ENCODE results near the gene ANOS1.
A peak's percentile ranks its signal among the peaks of the same experiment; 100 is the strongest.

Gene ANOS1

DNA sequence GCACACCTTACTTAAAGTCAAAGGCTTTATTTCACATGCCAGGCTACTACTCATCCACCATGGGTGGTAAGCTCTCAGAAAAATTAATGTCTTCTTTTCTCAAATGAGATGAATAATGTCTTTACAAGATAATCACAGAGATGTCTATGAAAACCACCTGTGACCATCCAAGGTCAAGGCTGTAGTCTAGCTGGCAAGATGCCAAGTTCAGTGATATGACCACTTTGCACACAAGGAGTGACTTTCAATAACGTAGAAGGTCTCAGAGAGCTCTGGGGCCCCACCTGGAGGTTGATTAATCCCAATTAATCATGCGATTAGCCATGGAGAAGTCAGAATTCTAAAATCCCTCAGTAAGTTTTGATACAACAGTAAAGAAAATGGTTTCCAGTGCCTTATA lies 20.5 kb downstream of the ANOS1 start:
- no peak for DNase-seq

DNA sequence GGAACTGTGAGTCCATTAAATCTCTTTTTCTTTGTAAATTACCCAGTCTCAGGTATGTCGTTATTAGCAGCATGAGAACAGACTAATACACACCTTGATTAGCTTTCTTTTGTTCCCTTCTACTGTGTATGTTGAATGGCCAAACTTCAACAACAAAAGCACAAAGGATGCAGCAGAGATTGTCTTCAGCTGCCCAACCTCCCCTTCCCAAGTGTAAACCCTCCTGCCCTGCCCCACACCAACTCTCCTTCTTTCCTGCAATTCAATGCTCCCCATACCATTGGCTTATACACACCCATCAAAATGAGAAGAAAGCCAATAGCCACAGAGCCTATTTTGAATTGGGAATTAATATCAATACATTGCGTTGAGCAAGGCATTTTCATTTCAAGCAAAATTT lies 27.8 kb downstream of the ANOS1 start:
- no peak for DNase-seq

DNA sequence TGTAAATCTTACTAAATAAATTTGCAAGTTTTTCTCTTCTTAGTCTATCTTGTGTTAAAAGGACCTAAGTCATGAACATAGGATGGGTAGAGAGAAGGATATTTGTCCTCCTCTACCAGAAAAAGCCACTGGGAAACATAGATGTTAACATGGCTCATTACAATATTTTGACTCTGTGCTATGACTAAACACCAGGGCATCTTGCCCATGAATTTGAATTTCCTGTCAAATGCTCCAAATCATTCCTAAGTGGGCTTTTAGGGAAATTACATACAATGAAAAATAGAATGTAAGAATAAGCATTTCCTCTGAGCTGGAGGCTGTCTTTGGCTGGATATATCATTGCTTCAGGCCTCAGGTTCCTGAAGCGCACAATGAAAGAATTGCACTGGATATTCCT lies 39.1 kb downstream of the ANOS1 start:
- DNase-seq, result no peak

DNA sequence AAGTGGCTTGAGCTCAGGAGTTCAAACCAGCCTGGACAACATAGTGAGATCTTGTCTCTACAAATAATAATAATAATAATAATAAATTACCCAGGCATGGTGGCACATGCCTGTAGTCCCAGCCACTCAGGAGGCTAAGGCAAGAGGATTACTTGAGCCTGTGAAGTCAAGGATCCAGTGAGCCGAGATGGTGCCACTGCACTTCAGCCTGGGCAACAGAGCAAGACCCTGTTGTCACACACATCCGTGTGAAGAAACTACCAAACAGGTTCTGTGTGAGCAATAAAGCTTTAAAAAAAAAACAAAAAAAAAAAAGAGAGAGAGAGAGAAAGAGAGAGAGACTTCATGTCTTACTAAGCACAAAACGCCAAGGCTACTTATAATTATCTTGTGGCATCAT lies 42.5 kb downstream of the ANOS1 start:
- DNase-seq, result no peak

DNA sequence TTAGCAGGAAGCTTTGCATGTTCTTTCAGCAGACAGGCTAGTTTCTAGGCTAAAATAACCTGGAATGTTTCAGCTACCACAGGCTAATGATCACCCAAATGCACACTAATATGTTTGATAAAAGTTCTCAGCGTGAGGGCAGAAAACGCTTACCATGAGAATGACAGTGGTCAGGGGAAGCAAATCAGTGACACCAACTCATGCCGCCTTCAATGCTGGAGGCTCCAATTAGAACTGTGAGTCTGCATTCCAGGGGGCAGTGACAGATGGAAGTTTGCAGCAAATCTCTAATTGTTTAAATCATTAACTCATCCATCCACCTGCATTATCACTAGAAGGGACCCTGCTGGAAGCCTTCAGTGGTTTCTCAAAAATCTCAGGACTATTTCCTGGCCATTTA lies 43.2 kb downstream of the ANOS1 start:
- DNase-seq, result no peak

DNA sequence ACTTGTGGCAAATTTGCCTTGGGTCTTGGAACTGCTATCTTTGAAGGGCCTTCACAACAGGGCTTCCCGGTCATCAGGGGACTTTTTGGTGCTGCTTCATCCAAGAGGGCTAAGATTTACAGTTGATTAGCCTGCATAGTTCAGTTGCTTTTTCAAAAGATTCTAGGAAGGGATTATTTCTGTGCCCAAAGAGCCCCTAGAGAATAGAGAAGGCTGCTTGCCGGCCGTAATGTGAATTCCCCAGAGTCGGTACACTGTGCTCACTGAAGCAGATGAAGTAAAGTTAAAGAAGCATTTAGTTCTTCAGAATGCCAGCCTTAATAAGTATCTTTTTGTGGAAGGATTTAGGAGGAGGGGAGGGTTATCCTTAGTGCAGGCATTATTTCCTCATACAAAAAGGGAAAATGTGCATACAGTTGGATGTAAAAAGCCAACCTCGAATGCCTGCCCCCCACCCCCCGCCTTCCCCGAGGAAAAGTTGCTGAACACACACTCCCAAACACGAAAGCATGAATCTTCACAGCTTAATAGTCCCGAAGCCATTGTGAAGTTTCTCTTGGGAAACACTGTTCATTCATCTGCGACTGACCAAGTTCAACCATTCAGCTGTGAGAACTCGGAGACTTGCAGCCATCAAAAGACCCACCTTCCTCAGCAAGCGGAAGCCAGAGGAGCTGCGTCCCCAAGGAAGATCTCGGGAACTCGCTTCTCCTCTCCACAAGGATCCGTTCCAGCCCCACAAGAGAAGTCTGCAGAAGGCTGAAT lies 47.6 kb downstream of the ANOS1 start:
- no peak for DNase-seq

DNA sequence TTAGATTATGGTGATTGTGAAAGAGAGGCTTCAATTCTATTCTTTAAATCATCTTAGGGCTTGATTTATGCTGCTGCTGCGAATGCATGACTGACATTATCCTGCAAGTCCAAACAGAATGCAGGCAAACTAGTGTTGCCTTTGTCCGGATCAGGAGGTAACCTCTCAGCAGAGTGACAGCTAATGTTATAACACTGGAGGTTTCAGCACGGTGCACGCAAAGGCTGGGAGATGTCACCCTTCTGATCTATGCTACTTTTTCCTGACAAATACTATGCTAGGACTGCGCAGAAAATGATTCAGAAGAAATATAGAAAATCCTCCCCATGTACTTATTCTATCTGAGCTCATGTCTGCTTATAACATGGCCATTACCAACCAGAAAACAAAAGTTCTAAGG lies 48.2 kb downstream of the ANOS1 start:
- no peak for DNase-seq

DNA sequence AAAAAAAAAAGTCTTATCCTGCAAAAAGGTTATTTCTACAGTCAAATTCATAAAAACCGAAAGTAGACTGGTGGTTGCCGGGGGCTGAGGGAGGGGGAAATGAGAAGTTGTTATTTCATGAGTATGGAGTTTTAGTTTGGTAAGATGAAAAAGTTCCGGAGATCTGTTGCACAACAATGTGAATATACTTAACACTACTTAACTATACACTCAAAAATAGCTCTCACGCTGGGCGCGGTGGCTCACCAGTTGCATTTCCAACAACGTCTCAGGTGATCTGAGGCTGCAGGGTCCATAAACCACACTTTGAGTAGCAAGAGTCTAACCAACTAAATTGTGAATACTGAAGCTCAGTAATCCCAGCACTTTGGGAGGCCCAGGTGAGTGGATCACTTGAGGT lies 52.4 kb downstream of the ANOS1 start:
- no peak for DNase-seq

DNA sequence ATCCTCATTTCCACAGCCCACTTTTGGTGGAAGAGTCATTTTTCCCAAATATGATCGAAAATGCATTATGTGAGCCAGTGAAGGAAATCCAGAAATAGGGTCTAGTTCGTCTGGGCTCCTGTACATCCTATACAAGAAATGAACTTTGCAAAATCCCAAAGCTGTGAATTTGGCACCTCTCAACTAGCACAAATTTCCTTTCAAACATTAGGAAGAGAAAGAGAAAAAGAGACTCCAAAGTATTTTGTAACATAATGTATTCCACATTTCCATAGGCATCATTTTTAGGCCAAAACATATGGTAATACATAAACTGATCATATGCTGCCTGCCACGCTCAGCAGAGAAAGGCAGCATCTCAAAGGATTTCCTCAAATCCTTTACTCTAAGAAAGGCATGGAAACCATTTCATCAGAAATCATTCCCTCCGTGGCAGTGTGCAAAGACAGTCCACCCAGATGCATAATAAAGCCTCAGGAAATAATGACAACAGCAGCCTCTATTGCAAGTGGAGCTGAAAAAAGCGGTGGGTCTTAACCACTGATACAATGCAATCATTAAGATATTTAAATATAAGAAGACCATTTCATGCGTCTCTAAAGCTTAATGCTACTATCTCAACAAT lies 56.8 kb downstream of the ANOS1 start:
- DNase-seq, result no peak

DNA sequence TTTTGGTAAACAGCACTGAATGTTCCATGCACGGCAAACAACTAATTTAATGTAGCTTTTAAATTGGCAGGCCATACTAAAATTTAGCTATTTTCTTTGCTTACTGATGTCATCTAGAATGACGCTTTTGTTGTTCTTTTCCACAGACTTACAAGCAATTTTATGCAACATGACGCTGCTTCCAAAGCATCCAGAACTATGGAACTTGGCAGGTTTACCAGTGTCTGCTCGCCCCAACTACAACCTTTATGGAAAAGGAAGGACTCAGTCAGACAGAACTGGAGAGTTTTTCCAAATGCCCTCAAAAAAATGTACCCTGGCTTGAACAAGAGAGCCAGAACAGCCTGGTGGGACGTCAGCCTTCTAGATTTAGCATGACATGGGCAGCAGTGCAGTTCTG lies 58.7 kb downstream of the ANOS1 start:
- DNase-seq, result no peak

DNA sequence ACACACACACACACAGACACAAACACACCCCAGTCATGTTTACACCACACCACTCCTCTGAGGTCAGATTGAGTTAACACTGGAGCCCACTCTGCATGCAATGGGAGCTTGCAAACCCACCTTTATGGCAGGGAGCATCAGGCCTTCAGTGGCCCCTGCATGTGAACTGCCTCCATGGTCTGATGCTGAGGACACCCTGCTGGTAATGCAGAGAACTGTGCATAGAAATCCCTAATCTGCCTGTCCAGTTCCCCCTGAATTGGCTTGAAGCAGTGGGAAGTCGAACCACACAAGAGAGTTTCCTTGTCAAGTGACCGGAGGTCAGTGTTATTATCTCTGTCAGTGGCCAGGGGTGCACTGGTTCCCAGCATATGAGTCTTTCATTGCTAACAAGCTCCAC lies 59.8 kb downstream of the ANOS1 start:
- DNase-seq, result no peak

DNA sequence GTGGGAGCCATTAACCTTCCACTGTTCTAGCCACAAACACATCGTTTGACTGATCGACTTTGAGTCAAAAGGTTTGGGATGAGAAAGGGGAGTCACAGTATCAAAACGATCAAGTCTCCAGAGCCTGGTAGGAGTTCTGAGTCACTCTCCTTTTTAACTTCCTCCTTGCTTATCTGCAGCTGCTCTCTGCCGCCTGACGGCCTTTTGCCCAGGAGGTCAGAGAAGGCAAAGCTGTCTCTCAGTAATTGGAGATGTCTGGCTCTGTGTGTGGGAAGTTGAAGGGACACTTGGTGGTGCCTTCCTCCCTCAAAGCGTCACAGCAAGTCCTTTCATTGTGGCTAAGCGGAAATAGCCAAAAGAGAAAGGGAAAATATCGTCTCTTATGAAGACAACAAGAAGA lies 63.1 kb downstream of the ANOS1 start:
- peak; percentile 90 for DNase-seq

DNA sequence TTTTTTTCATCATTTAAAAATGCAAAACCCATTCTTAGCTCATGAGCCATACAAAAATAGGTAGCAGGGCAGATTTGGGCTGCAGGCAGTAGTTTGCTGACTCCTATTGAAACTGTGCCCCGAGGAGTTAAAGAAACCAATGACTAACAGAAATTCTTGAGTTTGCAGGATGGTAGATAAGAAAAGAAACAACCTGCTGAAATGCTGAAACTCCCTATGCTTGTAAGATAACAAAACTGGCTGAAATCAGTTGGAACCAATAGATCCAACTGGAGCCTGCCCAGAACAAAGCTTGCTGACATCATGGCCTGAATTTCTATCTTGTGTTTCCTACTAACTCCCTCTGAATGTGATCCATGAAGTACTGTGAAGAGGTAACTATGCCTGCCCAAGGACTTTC lies 68.6 kb downstream of the ANOS1 start:
- no peak for DNase-seq

DNA sequence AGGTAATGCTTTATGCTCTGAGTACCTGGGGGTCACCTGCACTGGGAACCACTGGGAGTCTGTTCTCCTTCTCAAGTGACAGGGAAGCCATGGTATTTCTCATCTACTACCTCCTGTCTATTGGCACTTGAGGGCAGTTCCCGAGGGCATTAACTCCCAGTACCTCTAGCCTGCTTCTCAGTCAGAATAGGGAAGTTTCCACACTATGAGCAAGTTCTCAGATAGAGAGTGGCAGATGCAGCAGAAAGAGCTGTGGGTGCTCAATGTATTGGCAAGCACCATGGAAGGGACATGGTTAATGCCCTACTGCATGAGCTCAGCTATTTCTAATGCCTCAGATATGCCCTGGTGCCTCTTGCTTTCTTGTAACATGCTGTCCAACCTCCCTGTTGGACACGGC lies 74.1 kb downstream of the ANOS1 start:
- DNase-seq, result no peak

DNA sequence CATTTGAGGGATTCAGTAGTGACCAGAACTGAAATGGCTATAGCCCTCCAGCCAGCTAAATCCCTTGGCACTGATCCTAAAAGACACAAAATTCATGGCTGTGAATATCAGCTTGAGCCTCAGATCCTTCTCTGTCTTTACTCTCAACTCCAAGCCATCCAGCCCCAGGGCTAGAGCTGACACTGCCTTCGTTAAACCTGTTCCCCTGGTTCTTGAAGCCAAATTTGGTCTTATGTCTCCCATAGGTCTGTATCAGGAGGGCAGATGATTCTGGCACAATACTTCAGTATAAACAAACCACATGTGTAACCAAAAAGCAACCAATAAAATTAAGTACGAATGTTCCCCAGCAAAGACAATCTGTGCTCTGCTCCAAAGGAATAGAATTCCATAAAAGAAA lies 78.0 kb downstream of the ANOS1 start:
- peak; percentile 62 for DNase-seq

DNA sequence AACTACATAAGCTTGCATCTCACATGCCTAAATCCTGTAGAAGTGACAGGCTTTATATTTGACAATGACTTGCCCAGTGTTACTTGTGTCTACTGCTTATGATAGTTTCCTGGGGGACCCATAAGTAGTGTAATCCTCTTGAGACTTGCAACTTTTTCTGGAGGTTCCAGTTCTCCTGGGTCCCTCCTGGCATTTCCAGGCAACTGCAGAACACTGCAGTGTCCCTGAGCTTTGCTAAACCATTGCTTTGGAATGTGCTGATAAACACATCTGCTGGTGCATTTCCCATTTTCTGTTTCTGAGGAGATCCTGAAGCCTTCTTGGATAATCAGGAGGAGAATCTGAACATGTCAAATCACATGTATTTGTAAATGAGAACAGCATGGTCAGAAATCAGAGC lies 82.0 kb downstream of the ANOS1 start:
- no peak for DNase-seq

DNA sequence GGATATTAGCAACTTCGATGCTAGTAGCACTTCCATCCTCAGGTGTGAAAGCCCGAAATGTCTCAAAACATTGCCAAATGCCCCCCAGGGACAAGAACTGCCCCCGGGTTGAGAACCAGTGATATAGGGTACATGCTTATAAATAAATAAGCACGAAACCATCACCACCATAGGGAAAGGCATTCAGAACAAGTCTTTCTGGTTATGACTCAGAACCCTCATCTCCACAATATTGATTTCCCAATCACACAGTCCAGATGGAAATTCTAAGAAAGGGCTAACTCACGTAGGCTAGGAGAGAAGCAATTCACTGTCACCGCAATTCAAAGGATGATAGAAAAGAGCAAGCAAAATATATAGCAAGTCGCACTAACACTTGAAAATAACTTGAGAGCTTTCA lies 84.8 kb downstream of the ANOS1 start:
- DNase-seq, result no peak

DNA sequence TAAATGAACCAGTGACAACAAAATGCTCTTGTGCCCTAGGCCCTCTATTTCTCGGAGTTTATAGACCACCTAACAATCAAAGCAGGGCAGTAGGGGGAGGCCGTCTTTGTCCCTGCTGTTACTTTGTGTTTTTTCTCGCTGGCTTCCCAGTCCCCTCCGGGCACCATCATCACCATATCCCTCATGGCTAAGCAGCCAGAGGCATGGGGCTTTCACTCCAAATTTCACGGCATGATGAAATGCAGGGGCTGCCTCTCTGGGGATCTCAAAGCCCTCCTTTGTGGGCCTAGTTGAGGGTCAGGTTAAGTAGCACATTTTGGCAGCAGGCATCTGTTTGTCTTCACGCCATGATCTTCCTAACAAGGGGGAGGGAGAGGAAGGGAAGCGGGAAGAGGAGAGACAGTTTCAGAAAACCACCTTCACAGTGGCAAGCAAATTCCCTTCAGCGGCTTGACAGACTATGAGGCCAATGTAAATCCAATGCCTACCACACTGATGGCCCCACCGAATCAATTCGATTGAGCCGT lies 91.9 kb downstream of the ANOS1 start:
- DNase-seq, result no peak

DNA sequence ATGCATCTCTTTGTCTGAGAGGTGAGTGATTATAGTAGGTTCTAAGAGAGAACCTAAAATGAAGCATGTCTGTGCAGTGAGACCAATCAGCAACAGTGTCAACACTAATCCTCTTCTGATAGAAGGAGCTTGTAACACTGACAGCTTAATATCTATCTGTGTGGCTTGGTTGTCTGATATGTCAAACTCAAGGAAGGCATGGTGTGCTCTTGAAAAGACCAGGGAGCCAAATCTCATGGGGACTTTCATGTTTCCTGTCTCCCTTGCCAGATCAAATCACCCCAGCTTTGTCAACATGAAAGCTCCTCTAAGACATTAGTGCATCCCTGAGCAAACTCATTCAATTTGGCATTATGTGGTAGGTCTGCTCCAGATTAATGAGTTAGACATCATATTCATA lies 95.4 kb downstream of the ANOS1 start:
- DNase-seq, result no peak

DNA sequence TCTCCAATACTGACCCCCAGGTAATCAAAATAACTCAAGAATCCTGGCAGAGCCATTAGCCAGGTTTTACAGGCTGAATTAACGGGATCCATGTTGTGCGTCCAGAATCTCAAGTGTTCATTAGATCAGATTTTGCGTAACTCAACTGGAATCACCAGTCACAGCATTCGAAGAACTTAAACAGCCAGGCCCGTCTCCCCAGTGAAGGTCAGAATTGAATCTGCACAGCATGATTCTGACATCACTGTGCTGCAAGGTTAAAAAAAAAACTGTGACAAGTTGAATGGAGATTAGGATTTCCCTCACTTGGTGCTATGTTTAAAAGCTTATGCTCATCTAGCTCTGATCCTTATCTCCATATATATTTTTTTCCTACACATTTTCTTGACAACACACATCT lies 96.1 kb downstream of the ANOS1 start:
- DNase-seq, result no peak

DNA sequence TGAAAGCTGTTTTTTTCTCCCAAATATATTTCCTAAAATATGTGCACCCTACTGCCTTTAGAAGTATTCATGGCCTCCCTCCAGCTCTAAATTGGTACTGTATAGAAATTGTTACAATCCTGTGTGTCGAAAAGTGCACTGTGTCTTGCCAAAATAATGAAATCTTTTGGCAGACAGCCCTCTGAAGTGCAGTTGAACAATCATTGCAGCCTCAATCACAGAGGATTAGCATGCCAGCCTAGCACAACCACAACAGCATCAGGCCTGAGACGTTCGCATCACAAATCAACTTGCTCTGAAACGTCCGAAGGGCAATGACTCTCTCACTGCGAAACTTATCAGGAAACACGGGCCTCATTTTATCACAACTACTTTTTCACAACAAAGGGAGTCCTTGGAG lies 99.0 kb downstream of the ANOS1 start:
- DNase-seq, result no peak

DNA sequence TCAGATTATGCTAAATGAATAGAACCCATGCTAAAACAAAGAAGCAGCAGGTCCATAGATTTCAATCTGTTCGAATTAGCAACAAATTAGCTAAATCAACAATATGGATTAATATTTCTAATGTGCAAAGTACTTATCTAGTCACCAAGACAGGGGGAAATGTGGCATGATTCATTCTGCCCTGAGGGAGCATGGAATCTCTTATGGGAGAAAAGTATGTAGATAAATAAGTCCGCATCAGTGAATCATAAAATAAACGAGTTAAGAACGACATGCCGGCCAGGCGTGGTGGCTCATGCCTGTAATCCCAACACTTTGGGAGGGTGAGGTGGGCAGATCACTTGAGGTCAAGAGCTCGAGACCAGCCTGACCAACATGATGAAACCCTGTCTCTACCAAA lies 102.1 kb downstream of the ANOS1 start:
- DNase-seq, result no peak

DNA sequence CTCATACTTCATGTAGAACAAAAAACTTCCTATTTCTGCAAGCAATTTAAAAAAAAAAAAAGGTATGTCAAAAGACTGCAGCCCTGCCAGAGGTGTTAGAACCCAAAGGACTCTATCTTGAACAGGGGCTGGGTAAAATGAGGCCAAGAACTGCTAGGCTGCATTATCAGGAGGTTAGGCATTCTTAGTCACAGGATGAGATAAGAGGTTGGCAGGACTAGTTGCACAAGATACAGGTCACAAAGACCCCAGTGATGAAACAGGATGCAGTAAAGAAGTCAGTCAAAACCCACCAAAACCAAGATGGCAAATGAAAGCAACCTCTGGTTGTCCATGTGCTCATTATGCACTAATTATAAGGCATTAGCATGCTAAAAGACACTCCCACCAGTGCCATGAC lies 104.1 kb downstream of the ANOS1 start:
- no peak for DNase-seq

DNA sequence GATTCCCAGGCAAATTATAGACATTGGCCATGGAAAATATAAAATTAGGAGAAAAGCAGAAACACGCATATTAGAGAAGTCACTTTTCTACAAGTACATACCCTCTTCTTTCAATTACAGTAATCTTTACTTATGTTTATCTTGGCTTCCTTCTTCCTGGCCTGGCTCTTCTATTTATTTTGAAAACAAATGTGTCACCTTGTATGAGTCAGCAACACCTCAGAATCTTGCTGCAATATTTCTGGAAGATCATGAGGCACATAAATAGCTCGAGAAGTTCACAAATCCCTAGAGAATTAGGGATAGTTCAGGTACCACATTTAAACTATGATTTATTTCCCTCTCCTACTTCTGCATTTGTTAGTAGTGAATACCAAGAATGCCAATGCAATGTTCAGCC lies 124.6 kb downstream of the ANOS1 start:
- DNase-seq, result no peak

DNA sequence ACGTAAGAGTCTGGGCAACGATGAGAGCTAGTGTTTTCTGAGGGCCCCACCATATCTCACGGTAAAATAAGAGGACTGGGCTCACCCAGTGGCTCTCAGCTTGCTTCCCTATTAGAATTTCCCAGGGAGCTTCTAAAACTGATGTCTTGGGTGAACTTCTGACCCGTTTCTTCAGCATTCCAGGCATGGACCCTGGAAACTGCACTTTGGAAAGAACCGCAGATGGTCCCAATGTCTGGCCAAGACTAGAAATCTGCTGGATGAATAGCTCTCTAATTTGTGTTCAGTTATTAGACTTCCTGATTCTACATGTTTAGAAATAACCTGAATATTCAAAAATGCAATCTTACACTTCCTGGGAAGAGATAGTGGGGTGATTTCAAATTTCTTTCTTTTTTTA lies 127.8 kb downstream of the ANOS1 start:
- DNase-seq, result no peak
